MM.1S (cell line): Measurements from ENCODE around the gene AARS1.

Experiments
- DNase-seq: peaks from one replicate; pipeline ENCODE4 v3.0.0-alpha.2; 2015
- H2AFZ ChIP-seq: fragments of 300-600 bp; sonication (generic); 2 replicates; pipeline ENCODE4 v1.6.0; 2016; ENCODE audit warnings: antibody characterized with exemption, low read length
- H3F3A ChIP-seq: fragments of 300-600 bp; sonication (generic); 2 replicates; pipeline ENCODE4 v1.6.1; 2016; ENCODE audit warnings: mild to moderate bottlenecking, antibody characterized with exemption, low read length, moderate library complexity, mixed read lengths; ENCODE audit not compliant: insufficient read depth
- H3K27ac ChIP-seq: fragments of 300-600 bp; sonication (generic); 2 replicates; pipeline ENCODE4 v1.5.1; 2016; ENCODE audit warnings: mild to moderate bottlenecking, low read length
- H3K27me3 ChIP-seq: fragments of 300-600 bp; sonication (generic); replicated peaks from 2 replicates; pipeline ENCODE4 v1.6.0; 2016; ENCODE audit warnings: low read length; ENCODE audit not compliant: insufficient read depth
- H3K36me3 ChIP-seq: fragments of 300-600 bp; sonication (generic); replicated peaks from 2 replicates; pipeline ENCODE4 v1.6.1; 2016; ENCODE audit warnings: mild to moderate bottlenecking, low read length, mixed read lengths; ENCODE audit not compliant: insufficient read depth
- H3K4me1 ChIP-seq: fragments of 300-600 bp; sonication (generic); 2 replicates; pipeline ENCODE4 v1.6.1; 2016; ENCODE audit warnings: low read length, mixed read lengths
- H3K4me2 ChIP-seq: fragments of 300-600 bp; sonication (generic); 2 replicates; pipeline ENCODE4 v1.6.0; 2016; ENCODE audit warnings: low read depth, low read length
- H3K4me3 ChIP-seq: fragments of 300-600 bp; sonication (generic); 2 replicates; pipeline ENCODE4 v1.5.1; 2016; ENCODE audit warnings: low read length, mixed read lengths
- H3K79me2 ChIP-seq: fragments of 300-600 bp; sonication (generic); 2 replicates; pipeline ENCODE4 v1.6.1; 2016; ENCODE audit warnings: mixed run types, low read length, mixed read lengths
- H3K9ac ChIP-seq: fragments of 300-600 bp; sonication (generic); 2 replicates; pipeline ENCODE4 v1.6.1; 2016; ENCODE audit warnings: low read length, mixed read lengths
- H3K9me2 ChIP-seq: fragments of 300-600 bp; sonication (generic); replicated peaks from 2 replicates; pipeline ENCODE4 v1.6.1; 2016; ENCODE audit warnings: mild to moderate bottlenecking, low read length, mixed read lengths; ENCODE audit not compliant: insufficient read depth
- H3K9me3 ChIP-seq: fragments of 300-600 bp; sonication (generic); replicated peaks from 2 replicates; pipeline ENCODE4 v1.6.1; 2016; ENCODE audit warnings: mild to moderate bottlenecking, low read length, mixed read lengths; ENCODE audit not compliant: insufficient read depth
- H4K20me1 ChIP-seq: fragments of 300-600 bp; sonication (generic); 2 replicates; pipeline ENCODE4 v1.6.1; 2016; ENCODE audit warnings: mild to moderate bottlenecking, low read length, moderate library complexity, mixed read lengths; ENCODE audit not compliant: insufficient read depth
- CTCF ChIP-seq: fragments of 300-600 bp; sonication (generic); IDR thresholded peaks from 2 replicates; pipeline ENCODE4 v1.5.1; 2016; ENCODE audit warnings: antibody characterized with exemption, low read length, mixed read lengths
- EZH2 ChIP-seq: fragments of 300-600 bp; sonication (generic); optimal IDR thresholded peaks from 2 replicates; pipeline ENCODE3; 2017; ENCODE audit warnings: low read depth, mild to moderate bottlenecking, antibody characterized with exemption, low read length, mixed read lengths
- EZH2phosphoT487 ChIP-seq: fragments of 300-600 bp; sonication (generic); IDR thresholded peaks from 2 replicates; pipeline ENCODE4 v1.6.1; 2018; ENCODE audit warnings: antibody characterized with exemption, low read length

AARS1 gene

DNA sequence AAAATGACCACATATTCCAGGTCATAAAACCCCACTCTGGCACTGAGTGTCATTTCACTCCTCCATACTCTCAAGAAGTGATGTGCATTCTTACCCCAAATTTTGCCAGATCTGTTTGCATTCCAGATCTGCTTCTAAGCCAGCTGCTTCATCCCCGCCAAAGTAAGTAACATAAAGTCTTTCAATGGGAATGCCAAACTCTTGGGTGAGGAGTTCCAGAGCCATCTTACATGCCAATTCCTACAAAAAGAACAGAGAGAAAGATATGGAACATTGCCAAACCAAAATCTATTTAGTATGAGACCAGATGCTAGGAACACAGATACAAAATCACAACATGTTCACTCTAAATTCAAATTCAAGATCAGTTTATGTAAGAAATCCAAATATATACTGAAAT lies 12.9 kb downstream of the AARS1 start:
- H3K4me1 ChIP-seq, result no peaks in the 10 kb centered on the region
- no peak overlapping the region for H3K4me3 ChIP-seq
- no peak overlapping the region for H3K9ac ChIP-seq
- TF ChIP-seq EZH2 (no peak), EZH2phosphoT487 (no peak), CTCF (no peak)
- H3F3A ChIP-seq, result no peaks in the 10 kb centered on the region
- peaks cover 56% of the 10 kb centered on the region for H3K79me2 ChIP-seq
- H3K27ac ChIP-seq, result no peak overlapping the region
- DNase-seq, result no peak
- H3K9me2 ChIP-seq, result no peaks in the 10 kb centered on the region
- no peaks in the 10 kb centered on the region for H3K9me3 ChIP-seq
- peaks cover 24% of the 10 kb centered on the region for H3K36me3 ChIP-seq
- no peaks in the 10 kb centered on the region for H3K27me3 ChIP-seq
- no peak overlapping the region for H3K4me2 ChIP-seq
- H2AFZ ChIP-seq, result no peak overlapping the region
- no peaks in the 10 kb centered on the region for H4K20me1 ChIP-seq

- Histone ChIP-seq H3K36me3 (peaks cover 17% of the 10 kb centered on the region), H3K79me2 (peaks cover 32% of the 10 kb centered on the region), H3K27me3 (no peaks in the 10 kb centered on the region), H2AFZ (no peak overlapping the region), H3K27ac (no peak overlapping the region), H3F3A (no peaks in the 10 kb centered on the region), H3K4me3 (no peak overlapping the region), H3K9me3 (no peaks in the 10 kb centered on the region), H3K4me1 (no peaks in the 10 kb centered on the region), H3K9me2 (no peaks in the 10 kb centered on the region), H3K4me2 (no peak overlapping the region), H3K9ac (no peak overlapping the region), H4K20me1 (no peaks in the 10 kb centered on the region)
- TF ChIP-seq CTCF (no peak), EZH2 (no peak)
- DNase-seq, result no peak
These were observed 17.6 kb downstream of the AARS1 start for GRCh38 chr16:70271696-70272095.

DNA sequence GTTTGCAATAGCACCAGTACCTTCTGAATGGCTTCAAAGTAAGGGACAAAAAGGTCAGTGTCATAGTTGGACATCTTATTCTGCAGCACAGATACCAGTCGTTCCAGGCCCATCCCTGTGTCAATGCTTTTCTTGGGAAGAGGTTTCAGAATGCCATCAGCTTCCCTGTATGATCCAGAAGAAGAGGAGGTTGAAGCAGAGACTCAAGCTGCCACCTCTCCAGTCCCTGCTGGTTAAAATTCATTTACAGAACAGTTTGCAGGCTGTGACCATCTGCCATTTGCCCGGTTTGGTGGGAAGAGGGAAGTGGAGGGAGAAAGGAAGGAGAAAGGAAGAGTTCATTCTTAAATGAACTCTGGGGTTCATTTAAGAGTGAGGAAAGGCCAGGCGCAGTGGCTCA lies 19.1 kb downstream of the AARS1 start:
- Histone ChIP-seq H3K27ac (no peak overlapping the region), H3K9ac (no peak overlapping the region), H3K27me3 (no peaks in the 10 kb centered on the region), H3K4me2 (no peak overlapping the region), H3K36me3 (peaks cover 19% of the 10 kb centered on the region), H2AFZ (no peak overlapping the region), H3K4me3 (no peak overlapping the region), H3K79me2 (peaks cover 28% of the 10 kb centered on the region), H3F3A (no peaks in the 10 kb centered on the region), H3K9me3 (no peaks in the 10 kb centered on the region), H3K9me2 (no peaks in the 10 kb centered on the region), H4K20me1 (no peaks in the 10 kb centered on the region), H3K4me1 (no peaks in the 10 kb centered on the region)
- no peak for DNase-seq
- TF ChIP-seq CTCF, result no peak
- TF ChIP-seq EZH2, result no peak
- no peak for TF ChIP-seq EZH2phosphoT487
